Neural cell (in vitro differentiated cells): ENCODE results near the gene ARHGAP18.

Source experiments
- CTCF ChIP-seq: fragments of 450-650 bp; IDR thresholded peaks from 2 replicates; pipeline ENCODE4 v1.5.1; 2014; ENCODE audit warnings: antibody characterized with exemption, mild to moderate bottlenecking, moderate library complexity; ENCODE audit not compliant: poor library complexity, severe bottlenecking
- EP300 ChIP-seq: fragments of 450-650 bp; conservative IDR thresholded peaks from 2 replicates; pipeline ENCODE4 v1.6.1; 2014; ENCODE audit warnings: antibody characterized with exemption, mild to moderate bottlenecking, moderate library complexity; ENCODE audit not compliant: poor library complexity, severe bottlenecking
- EZH2 ChIP-seq: fragments of 200-600, 300-800 bp; shearing (Covaris generic), sonication (generic); IDR thresholded peaks from 2 replicates; pipeline ENCODE4 v1.6.1; 2014; ENCODE audit warnings: antibody characterized with exemption, low read length, borderline replicate concordance, mild to moderate bottlenecking; ENCODE audit not compliant: insufficient read depth, poor library complexity, severe bottlenecking
- MXI1 ChIP-seq: fragments of 450-650 bp; conservative IDR thresholded peaks from 2 replicates; pipeline ENCODE4 v1.6.1; 2014; ENCODE audit warnings: antibody characterized with exemption, mild to moderate bottlenecking; ENCODE audit not compliant: poor library complexity, severe bottlenecking
- RAD21 ChIP-seq: fragments of 450-650 bp; conservative IDR thresholded peaks from 2 replicates; pipeline ENCODE4 v1.6.1; 2014; ENCODE audit warnings: antibody characterized with exemption, mild to moderate bottlenecking, moderate library complexity
- REST ChIP-seq: IDR thresholded peaks from 2 replicates; pipeline ENCODE4 v1.6.1; 2012; ENCODE audit warnings: borderline replicate concordance
- SMC3 ChIP-seq: fragments of 450-650 bp; conservative IDR thresholded peaks from 2 replicates; pipeline ENCODE4 v1.6.1; 2014; ENCODE audit warnings: antibody characterized with exemption, mild to moderate bottlenecking, moderate library complexity; ENCODE audit not compliant: poor library complexity
- TAF1 ChIP-seq: IDR thresholded peaks from 2 replicates; pipeline ENCODE4 v1.6.1; 2012; ENCODE audit warnings: low read depth

DNA sequence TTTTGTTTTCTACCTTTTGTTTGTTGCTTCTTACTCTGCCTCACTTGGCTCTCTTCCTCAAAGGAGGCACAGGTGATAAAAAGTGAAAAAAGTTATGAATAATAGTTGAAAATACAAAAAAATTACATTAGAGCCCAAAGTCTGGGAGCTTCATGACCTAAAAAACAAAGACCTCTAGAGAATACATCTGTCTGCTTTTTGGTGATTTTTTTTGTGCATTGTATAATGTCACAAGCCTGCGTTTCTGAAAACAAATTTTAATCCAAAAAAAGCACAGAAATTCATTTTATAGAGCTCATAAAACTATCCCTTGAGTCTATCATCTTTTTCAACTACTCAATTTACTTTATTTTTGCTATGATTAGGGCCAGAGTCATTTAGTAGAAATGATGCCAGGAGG is 41.4 kb upstream of the ARHGAP18 start:
- TF ChIP-seq EP300 (no peak), EZH2 (no peak), CTCF (no peak), SMC3 (no peak), RAD21 (no peak), REST (no peak), MXI1 (no peak), TAF1 (no peak)
